Fibroblast of villous mesenchyme (primary cell): Measurements from ENCODE around the gene PLA2G5. TPM values are rescaled to one million over a fixed set of nuclear protein-coding genes. Genes with fewer than 3 reads are reported as not detected.
A peak's percentile ranks its signal among the peaks of the same experiment; 100 is the strongest.

Source experiments
- DNase-seq: peaks from one replicate; pipeline ENCODE4 v3.0.0-alpha.2; 2010; ENCODE audit warnings: low read depth
- H3K4me3 ChIP-seq: 2 replicates; pipeline ENCODE4 v1.5.1; 2011; ENCODE audit warnings: low read depth, mild to moderate bottlenecking, low read length
- CTCF ChIP-seq: IDR thresholded peaks from 2 replicates; pipeline ENCODE4 v1.5.1; 2012; ENCODE audit warnings: low read depth, mild to moderate bottlenecking, low read length; ENCODE audit not compliant: insufficient read depth
- total RNA-seq: library from RNA; depleted of rRNA; stranded (reverse); fragments of >200 nt; gene quantifications from 2 replicates; pipeline ENCODE4 v1.2.3, GENCODE V29; 2012

The PLA2G5 gene
- total RNA-seq, 1 donor: not detected

GRCh38 chr1:20089328-20090077, 19.5 kb downstream of the PLA2G5 start:
- no peak overlapping the region for H3K4me3 ChIP-seq
- no peak for DNase-seq
- no peak for TF ChIP-seq CTCF

- DNase-seq: no peak
- H3K4me3 ChIP-seq: no peak overlapping the region
- TF ChIP-seq CTCF: no peak
These were observed 20.1 kb downstream of the PLA2G5 start for GRCh38 chr1:20090119-20090518.

GRCh38 chr1:20090641-20091040, 20.6 kb downstream of the PLA2G5 start:
- no peak for DNase-seq
- H3K4me3 ChIP-seq: no peak overlapping the region
- no peak for TF ChIP-seq CTCF

GRCh38 chr1:20093303-20093702, 23.3 kb downstream of the PLA2G5 start:
- no peak for TF ChIP-seq CTCF
- no peak overlapping the region for H3K4me3 ChIP-seq
- DNase-seq: no peak

- peak; percentile 41 for DNase-seq
These were observed 24.0 kb downstream of the PLA2G5 start for GRCh38 chr1:20093940-20094391.

DNA sequence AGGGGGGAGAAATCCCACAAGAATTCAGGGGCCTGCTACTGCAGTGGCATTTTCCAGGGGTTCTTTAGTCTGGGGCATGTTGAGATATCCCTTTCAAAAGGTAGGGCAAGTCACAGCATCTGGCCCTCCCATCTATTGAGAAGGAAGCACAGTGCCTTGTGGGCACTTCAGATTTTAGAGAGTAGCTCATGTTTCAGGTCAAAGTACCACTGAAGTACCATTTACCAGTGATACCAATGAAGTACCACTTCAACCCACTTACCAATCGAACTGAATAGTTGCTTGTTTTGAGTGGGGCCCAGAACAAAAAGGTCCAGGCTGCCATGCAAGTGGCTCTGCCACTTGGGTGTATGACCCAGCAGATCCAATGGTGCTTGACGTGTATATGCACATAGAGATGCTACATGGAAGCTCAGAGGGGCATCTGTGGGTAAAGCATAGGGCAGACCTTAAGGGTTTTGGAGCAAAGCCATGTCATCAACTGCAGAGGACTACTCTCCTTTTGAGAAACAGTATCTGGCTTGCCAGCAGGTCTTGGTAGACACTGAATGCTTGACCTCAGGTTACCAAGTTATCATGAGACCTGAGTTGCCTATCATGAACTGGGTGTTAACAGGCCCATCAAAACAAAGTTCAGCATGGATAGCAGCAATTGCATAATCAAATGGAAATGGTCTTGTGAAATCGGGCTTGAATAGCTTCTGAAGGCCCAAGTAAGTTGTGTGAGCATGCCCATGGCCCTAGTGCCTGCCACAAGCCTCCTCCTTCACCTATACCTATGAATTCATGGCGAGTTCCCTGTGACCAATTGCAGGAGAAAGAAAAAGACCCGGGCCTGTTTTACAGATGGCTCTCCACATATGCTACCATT, 25.8 kb downstream of the PLA2G5 start:
- DNase-seq: peak; percentile 10
- no peak overlapping the region for H3K4me3 ChIP-seq
- no peak for TF ChIP-seq CTCF

More at GRCh38 chr1:20093940-20094391, 24.0 kb downstream of the PLA2G5 start:
- no peak for TF ChIP-seq CTCF
- H3K4me3 ChIP-seq: no peak overlapping the region
